GM18951 (cell line): ENCODE results near the gene MBOAT2.
"Not testable (repeated sequence)": the region's sequence is repeated elsewhere in the genome, so short reads cannot be mapped to it uniquely, and the experiment has no call there.

Source experiments
- POLR2A ChIP-seq: IDR thresholded peaks from 4 replicates; pipeline ENCODE4 v1.6.1; 2011; ENCODE audit warnings: mild to moderate bottlenecking; ENCODE audit not compliant: insufficient read length, insufficient read depth; ENCODE audit errors: extremely low read depth
- in situ Hi-C: fragments of 300-500 bp; cut with MboI; formaldehyde crosslinking; loops from one replicate; pipeline ENCODE4 v1.12.0; 2022; ENCODE audit warnings: low sequenced_read_pairs, mixed read lengths, inconsistent platforms; ENCODE audit not compliant: unreplicated experiment

The MBOAT2 gene

DNA sequence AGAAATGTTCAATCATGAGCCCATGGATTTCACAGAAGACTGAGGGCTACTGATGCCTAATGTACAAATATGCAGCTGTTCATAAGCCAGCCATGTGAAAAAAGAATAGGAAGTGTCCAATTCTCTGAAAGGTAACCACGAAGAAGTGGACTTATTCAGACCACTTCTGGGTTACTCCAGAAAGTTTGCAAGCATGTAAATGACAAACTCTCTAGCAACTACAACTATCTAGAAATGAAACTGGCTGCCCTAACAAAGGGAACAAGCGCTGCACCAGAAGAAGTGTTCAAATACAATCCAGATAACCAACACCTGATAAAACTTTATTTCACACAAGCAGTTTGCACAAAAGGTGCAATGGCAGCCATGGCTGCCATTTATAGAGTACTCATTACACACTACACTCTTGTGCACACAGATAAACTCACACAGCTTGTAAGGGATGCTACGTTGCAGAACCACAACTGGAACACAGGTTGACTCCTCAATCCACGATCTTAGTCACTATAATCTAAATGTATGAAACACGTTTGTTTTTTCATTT is 13.9 kb downstream of the MBOAT2 start:
- TF ChIP-seq POLR2A, result no peak
- in situ Hi-C loops, result no loop called here

DNA sequence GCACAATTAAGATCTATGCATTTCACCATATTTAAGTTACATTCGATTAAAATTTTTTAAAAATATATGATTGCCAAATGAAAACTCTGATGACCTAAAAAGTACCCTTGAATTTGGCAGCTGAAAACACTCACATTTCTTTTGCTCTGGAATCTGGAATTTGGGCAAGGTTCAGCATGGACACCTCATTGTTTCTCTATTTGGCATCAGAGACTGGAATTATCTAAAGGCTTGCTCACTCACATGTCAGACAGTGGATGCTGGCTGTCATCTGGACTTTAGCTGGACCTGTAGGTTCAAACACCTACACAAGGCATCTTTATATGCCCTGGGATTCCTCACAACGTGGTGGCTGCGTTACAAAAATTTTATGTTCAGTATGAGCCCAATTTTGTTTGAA is 16.1 kb downstream of the MBOAT2 start:
- no peak for TF ChIP-seq POLR2A
- in situ Hi-C loops, result no loop called here

DNA sequence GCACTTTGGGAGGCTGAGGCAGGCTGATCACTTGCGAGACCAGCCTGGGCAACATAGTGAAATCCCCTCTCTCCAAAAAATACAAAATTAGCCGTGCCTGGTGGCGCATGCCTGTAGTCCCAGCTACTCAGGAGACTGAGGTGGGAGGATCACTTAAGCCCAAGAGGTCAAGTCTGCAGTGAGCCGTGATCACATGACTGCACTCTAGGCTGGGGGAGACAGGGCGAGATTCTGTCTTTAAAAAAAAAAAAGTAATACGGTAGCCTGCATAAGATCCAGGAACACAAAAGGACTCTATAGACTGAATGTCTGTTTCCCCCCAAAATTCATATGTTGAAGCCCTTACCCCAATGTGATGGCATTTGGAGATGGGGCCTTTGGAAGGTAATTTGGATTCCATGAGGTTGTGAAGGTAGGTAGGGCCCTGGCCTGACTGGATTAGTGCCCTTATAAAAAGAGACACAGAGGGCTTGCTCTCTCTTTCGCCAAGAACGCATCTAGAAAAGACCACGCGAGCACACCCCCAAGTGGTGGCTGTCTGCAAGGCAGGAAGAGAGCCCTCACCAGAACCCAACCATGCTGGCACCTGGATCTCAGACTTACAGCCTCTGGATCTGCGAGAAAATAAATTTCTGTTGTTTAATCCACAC is 17.0 kb downstream of the MBOAT2 start:
- TF ChIP-seq POLR2A, result no peak
- in situ Hi-C loops, result no loop called here

DNA sequence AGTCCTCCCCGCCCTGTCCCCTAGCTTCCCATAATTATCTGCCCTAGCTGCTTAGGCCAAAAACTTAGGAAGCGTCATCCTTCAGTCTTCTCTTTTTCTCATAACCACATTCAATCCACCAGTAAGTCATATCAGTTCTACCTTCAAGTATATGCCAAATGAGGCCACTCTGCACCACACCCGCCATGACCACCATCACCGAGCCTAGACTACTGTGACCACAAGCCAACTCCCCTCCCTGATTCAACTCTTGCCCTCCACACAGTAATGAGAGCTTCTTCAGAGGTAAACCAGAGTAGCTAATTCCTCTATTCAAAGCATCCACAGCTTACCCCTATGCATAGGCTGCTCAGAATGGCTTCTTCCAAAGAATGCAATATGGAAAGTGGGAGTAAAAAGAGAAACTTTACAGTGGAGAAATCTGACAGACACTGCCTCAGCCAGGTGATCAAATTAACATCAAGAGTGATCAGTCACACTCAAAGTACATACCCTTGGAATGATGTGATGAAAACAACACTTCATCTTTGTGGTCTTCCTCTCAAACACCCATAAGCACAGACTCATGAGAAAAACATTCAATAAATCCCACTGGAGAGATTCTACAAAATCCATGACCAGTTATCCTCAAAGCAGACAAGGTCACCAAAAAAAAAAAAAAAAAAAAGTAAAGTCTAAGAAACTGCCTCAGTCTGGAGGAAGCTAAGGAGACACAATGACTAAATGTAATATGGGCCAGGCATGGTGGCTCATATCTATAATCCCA is 17.7 kb downstream of the MBOAT2 start:
- in situ Hi-C loops, result no loop called here
- TF ChIP-seq POLR2A, result no peak

DNA sequence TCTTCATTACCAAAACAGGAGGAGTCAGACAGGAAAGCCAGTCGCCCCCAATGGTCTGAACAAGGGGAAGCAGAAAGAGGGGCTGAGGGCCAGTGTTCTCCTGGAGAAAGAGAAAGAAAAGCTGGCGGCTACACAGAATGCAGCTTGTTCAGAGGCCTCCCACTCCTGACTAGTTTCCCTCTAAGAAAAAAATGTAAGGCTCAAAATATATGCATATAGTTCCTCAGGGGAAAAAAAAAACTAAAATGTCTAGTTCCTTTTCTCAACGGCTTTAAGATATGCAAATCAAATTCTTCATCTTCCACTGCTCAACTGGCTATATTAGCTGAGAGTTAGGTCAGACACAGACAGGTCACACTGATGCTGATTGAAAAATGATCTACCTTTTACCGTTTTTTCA is 18.6 kb downstream of the MBOAT2 start:
- no peak for TF ChIP-seq POLR2A
- in situ Hi-C loops, result no loop called here

DNA sequence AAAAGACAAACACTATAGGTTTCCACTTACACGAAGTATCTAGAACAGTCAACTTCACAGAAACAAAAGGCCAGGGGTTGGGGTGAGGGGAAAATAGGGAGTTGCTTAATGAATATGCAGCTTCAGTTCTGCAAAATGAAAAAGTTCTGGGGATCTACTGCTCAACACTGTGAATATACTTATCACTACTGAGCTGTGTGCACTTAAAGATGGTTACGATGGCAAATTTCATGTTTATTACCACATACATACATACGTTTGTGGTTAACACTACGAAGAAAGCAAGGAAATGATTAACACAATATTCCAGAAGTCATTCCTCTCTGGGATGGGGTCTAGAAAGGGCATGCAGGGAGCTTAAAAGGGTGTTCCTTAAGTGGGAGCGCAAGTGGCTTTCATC is 19.3 kb downstream of the MBOAT2 start:
- TF ChIP-seq POLR2A, result no peak
- in situ Hi-C loops, result no loop called here

DNA sequence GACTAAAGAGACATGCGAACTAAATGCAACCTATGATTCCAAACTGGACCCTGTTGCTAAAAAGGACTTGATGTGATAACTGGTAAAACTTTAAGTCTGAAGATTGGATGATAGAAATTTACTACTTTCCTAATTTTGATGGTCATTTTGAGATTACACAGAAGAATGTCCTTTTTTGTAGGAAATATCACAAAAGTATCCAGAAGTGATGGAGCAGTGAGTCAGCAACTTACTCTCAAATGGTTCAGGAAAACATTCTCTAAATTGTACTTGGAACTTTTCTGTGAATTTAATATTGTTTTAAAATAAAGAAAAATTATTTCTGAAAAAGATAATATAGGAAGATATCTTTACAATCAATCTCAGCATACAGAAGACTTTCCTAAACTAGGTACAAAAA is 19.9 kb downstream of the MBOAT2 start:
- in situ Hi-C loops, result no loop called here
- no peak for TF ChIP-seq POLR2A

DNA sequence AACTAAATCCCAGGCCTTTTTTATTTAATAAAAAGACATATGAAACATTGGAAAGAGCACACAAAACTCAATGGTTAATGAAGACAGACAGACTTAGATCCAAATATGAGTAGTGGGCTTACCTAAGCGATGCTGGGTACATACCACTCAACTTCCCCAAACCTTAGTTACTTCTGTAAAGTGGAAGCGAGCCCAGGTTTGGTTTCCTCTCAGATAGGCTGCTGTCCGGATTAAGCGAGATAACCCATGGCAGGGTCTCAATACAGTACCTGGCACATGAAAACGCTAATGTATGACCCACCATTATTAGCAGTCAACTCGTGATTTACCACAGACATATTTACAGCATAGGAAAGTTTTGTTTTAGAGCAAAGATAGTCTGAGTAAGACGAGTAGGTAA is 21.6 kb downstream of the MBOAT2 start:
- no peak for TF ChIP-seq POLR2A
- in situ Hi-C loops, result no loop called here

DNA sequence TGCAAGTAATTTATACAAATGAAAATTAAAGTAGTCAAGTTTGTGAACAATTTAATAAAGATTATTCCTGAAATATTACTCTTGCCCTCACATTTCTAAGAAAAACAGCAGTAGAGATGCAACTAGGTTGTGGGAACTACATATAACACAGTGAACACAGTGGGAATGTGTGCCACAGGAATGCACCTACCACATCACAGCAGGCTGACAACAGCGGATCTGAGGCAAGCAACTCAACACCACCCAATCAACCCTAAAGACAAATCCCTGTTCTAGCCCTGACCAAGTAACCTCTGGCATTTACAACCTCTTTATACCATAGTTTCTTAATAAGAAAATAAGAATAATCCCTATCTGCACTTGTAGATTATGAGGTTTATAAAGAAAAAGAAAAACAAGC is 23.4 kb downstream of the MBOAT2 start:
- TF ChIP-seq POLR2A, result no peak
- in situ Hi-C loops, result no loop called here

DNA sequence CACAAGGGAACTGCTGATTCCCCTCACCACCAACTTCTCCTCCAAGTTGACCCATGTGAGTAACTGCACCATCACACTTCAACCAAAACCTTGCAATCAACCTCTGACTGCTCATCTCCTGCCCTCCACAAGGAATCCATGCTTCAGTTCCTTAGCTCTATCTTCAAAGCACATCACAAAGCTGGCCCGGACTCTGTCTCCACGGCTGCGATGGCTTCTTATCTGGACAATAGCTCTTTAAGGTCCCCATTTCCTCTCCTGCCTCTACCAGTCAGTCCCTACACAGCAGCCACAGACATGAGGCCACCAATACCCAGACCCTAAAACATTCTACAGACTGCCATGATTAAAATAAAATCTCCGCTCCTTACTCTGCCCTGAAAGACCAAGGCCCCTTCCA is 25.7 kb downstream of the MBOAT2 start:
- in situ Hi-C loops, result no loop called here
- TF ChIP-seq POLR2A, result no peak

DNA sequence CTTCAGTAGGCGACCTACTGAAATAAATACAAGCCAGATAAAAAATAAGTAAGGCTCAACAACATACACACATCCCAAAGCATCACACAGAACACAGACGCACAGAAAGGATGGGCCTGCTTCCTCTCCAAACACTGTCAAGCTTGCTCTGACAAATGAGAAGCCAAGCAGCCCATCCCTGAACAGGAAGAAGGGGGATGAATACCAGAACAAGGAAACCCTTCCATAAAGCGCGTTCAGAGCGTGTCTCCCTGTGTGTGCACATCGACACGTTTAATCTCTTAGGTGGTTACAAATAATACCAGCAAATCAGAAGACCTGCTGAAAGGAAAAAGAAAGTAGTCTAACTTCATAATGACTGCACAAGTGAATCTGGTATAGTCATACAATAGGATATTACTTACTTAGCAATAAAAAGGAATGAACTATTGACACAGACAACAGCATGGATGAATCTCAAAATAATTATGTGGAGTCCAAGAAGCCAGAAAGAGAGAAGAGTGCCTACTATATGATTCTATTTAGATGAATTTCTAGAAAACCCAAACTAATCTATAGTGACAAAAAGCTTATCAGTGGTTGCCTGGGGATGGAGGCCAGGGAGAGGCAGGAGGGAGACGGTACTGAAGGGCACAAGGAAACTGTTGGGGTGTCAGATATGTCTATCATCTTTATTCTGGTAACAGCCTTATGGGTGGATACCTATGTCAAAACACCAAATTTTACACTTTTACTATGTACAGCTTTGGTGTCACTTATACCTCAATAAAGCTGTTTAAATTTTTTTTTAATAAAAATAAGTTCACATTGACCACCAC is 26.8 kb downstream of the MBOAT2 start:
- TF ChIP-seq POLR2A, result no peak
- in situ Hi-C loops, result no loop called here

DNA sequence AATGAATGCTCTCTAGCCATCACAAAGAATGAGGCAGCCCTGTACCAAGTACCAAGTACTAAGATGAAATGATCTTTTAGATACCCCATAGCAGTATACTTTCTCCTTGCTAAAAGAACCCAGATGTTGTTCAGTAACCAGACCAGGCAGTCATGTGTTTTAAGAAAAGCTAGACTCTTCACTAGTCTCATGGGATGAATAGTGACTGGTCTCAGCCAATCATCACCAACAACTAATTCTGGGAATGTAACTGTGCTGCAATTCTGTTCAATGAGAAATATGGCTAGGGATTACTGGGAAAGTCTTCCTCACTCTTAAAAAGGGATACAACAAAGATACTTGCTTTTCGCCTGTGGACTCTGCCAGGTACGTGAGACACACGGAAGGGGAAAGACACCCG is 29.5 kb downstream of the MBOAT2 start:
- no peak for TF ChIP-seq POLR2A
- in situ Hi-C loops, result no loop called here

DNA sequence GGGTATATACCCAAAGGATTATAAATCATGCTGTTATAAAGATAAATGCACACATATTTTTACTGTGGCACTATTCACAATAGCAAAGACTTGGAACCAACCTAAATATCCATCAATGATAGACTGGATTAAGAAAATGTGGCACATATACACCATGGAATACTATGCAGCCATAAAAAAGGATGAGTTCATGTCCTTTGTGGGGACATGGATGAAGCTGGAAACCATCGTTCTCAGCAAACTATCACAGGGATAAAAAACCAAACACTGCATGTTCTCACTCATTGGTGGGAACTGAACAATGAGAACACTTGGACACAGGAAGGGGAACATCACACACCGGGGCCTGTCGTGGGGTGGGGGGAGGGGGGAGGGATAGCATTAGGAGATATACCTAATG is 30.5 kb downstream of the MBOAT2 start:
- in situ Hi-C loops, result not testable (repeated sequence)

DNA sequence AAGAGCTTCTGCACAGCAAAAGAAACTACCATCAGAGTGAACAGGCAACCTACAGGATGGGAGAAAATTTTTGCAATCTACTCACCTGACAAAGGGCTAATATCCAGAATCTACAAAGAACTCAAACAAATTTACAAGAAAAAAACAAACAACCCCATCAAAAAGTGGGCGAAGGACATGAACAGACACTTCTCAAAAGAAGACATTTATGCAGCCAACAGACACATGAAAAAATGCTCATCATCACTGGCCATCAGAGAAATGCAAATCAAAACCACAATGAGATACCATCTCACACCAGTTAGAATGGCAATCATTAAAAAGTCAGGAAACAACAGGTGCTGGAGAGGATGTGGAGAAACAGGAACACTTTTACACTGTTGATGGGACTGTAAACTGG is 30.9 kb downstream of the MBOAT2 start:
- in situ Hi-C loops, result not testable (repeated sequence)

DNA sequence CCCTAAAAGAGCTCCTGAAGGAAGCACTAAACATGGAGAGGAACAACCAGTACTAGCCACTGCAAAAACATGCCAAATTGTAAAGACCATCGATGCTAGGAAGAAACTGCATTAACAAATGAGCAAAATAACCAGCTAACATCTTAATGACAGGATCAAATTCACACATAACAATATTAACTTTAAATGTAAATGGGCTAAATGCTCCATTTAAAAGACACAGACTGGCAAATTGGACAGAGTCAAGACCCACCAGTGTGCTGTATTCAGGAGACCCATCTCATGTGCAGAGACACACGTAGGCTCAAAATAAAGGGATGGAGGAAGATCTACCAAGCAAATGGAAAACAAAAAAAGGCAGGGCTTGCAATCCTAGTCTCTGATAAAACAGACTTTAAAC is 34.1 kb downstream of the MBOAT2 start:
- in situ Hi-C loops, result not testable (repeated sequence)
